SK-N-SH (cell line): ENCODE results near the gene FAT3. TPM values are rescaled to one million over a fixed set of nuclear protein-coding genes. Genes with fewer than 3 reads are reported as not detected.

Source experiments
- CTCF ChIA-PET: fragments of 300-600, 350-600 bp; formaldehyde crosslinking; extraction: SDS; loops from one replicate; lab custom pipeline; 2021; lab: Yijun Ruan, JAX
- POLR2A ChIA-PET: fragments of 350-600 bp; sonication (Branson Sonifier 250); formaldehyde crosslinking; extraction: SDS; loops from one replicate; lab custom pipeline; 2020; ENCODE audit warnings: antibody characterized with exemption, inconsistent platforms; lab: Yijun Ruan, JAX
- DNase-seq: peaks from one replicate; pipeline ENCODE4 v3.0.0; 2012
- H2AFZ ChIP-seq: fragments of 200-600 bp; sonication (generic); 2 replicates; pipeline ENCODE4 v1.8.1; 2016; ENCODE audit warnings: antibody characterized with exemption, mild to moderate bottlenecking, low read depth
- H3F3A ChIP-seq: fragments of 200-600 bp; sonication (generic); replicated peaks from 2 replicates; pipeline ENCODE3; 2016; ENCODE audit warnings: antibody characterized with exemption, mild to moderate bottlenecking; ENCODE audit not compliant: insufficient read depth
- H3K27ac ChIP-seq, 2 experiments: fragments of 200-500 bp in 1 of 2; fragments of 200-600 bp in 1 of 2; sonication (Bioruptor generic) in 1 of 2; sonication (generic), shearing (Covaris generic) in 1 of 2; 2 replicates each; pipeline versions ENCODE4 v1.5.1 to v1.6.1; 2014 to 2016; ENCODE audit warnings: low read depth in 2 of 2, inconsistent platforms in 1 of 2, low read length in 1 of 2, mild to moderate bottlenecking in 1 of 2, mixed read lengths in 1 of 2
- H3K27me3 ChIP-seq: fragments of 200-600 bp; sonication (generic), shearing (Covaris generic); 2 replicates; pipeline ENCODE4 v1.6.1; 2016; ENCODE audit warnings: mixed run types; ENCODE audit not compliant: insufficient read depth
- H3K36me3 ChIP-seq, 2 experiments: fragments of 200-500 bp in 1 of 2; fragments of 200-600 bp in 1 of 2; sonication (Bioruptor generic) in 1 of 2; sonication (generic) in 1 of 2; replicated peaks in 1 of 2; 2 replicates each; pipeline versions ENCODE3 to v1.5.1; 2014 to 2016; ENCODE audit warnings: low read length in 1 of 2, mild to moderate bottlenecking in 1 of 2; ENCODE audit not compliant: insufficient read depth in 2 of 2, control insufficient read depth in 1 of 2
- H3K4me1 ChIP-seq, 2 experiments: fragments of 200-500 bp in 1 of 2; fragments of 200-600 bp in 1 of 2; sonication (Bioruptor generic) in 1 of 2; sonication (generic), shearing (Covaris generic) in 1 of 2; 2 replicates each; pipeline versions ENCODE4 v1.5.1 to v1.6.1; 2014 to 2016; ENCODE audit warnings: low read depth in 1 of 2, low read length in 1 of 2, mixed run types in 1 of 2; ENCODE audit not compliant: insufficient read depth in 2 of 2, control insufficient read depth in 1 of 2
- H3K4me2 ChIP-seq: fragments of 200-600 bp; sonication (generic), shearing (Covaris generic); 2 replicates; pipeline ENCODE4 v1.6.1; 2017; ENCODE audit warnings: mixed run types
- H3K4me3 ChIP-seq, 2 experiments: fragments of 200-500 bp in 1 of 2; fragments of 200-600 bp in 1 of 2; sonication (Bioruptor generic) in 1 of 2; sonication (generic), shearing (Covaris generic) in 1 of 2; 2 replicates each; pipeline versions ENCODE4 v1.5.1 to v1.8.1; 2014 to 2016; ENCODE audit warnings: low read depth in 2 of 2, inconsistent platforms in 1 of 2, low read length in 1 of 2, mild to moderate bottlenecking in 1 of 2, mixed read lengths in 1 of 2, moderate library complexity in 1 of 2
- H3K79me2 ChIP-seq: fragments of 200-600 bp; sonication (generic); 2 replicates; pipeline ENCODE4 v1.8.1; 2017; ENCODE audit warnings: mild to moderate bottlenecking; ENCODE audit not compliant: insufficient read depth
- H3K9ac ChIP-seq: fragments of 200-600 bp; sonication (generic); 2 replicates; pipeline ENCODE4 v1.6.1; 2017; ENCODE audit warnings: mixed run types
- H3K9me2 ChIP-seq: fragments of 200-600 bp; sonication (generic); 2 replicates; pipeline ENCODE4 v1.6.1; 2017; ENCODE audit warnings: mixed run types
- H3K9me3 ChIP-seq: fragments of 200-600 bp; sonication (generic); 2 replicates; pipeline ENCODE4 v1.6.1; 2017; ENCODE audit warnings: mixed run types, mild to moderate bottlenecking, moderate library complexity
- H4K20me1 ChIP-seq: fragments of 200-600 bp; sonication (generic); 2 replicates; pipeline ENCODE4 v1.6.1; 2017; ENCODE audit warnings: mild to moderate bottlenecking, mixed run types; ENCODE audit not compliant: insufficient read depth
- CHD2 ChIP-seq: fragments of 150-350 bp; IDR thresholded peaks from 2 replicates; pipeline ENCODE4 v1.6.1; 2018; ENCODE audit warnings: low read length; ENCODE audit not compliant: partially characterized antibody
- ELF1 ChIP-seq: IDR thresholded peaks from 2 replicates; pipeline ENCODE4 v1.4.0; 2012
- FOSL2 ChIP-seq: IDR thresholded peaks from 2 replicates; pipeline ENCODE4 v1.4.0; 2012; ENCODE audit warnings: low read depth, mild to moderate bottlenecking, moderate library complexity, borderline replicate concordance
- FOXJ3 ChIP-seq: sonication (generic); formaldehyde crosslinking; IDR thresholded peaks from 2 replicates; pipeline ENCODE4 v1.5.1; 2020; ENCODE audit warnings: mild to moderate bottlenecking, missing genetic modification reagents
- FOXM1 ChIP-seq: IDR thresholded peaks from 2 replicates; pipeline ENCODE4 v1.4.0; 2012; ENCODE audit warnings: low read depth, mild to moderate bottlenecking
- GABPA ChIP-seq: IDR thresholded peaks from 2 replicates; pipeline ENCODE4 v1.4.0; 2012; ENCODE audit warnings: low read depth, mild to moderate bottlenecking
- GATA2 ChIP-seq: sonication (generic); formaldehyde crosslinking; IDR thresholded peaks from 2 replicates; pipeline ENCODE4 v1.5.0; 2020; ENCODE audit warnings: mild to moderate bottlenecking, missing genetic modification reagents
- MEF2A ChIP-seq: IDR thresholded peaks from 2 replicates; pipeline ENCODE4 v1.4.0; 2012; ENCODE audit warnings: low read depth, borderline replicate concordance
- NFIC ChIP-seq: IDR thresholded peaks from 2 replicates; pipeline ENCODE4 v1.4.0; 2012; ENCODE audit warnings: borderline replicate concordance
- NRF1 ChIP-seq: IDR thresholded peaks from 2 replicates; pipeline ENCODE4 v1.6.1; 2012; ENCODE audit warnings: low read depth, mild to moderate bottlenecking, low read length
- RAD21 ChIP-seq: IDR thresholded peaks from 2 replicates; pipeline ENCODE4 v1.6.1; 2012; ENCODE audit warnings: mild to moderate bottlenecking, low read length
- RXRA ChIP-seq: IDR thresholded peaks from 2 replicates; pipeline ENCODE4 v1.4.0; 2012; ENCODE audit warnings: low read depth, mild to moderate bottlenecking, borderline replicate concordance
- SIN3A ChIP-seq: IDR thresholded peaks from 2 replicates; pipeline ENCODE4 v1.6.1; 2012; ENCODE audit warnings: low read depth, mild to moderate bottlenecking, low read length, moderate library complexity, borderline replicate concordance
- SMC3 ChIP-seq: IDR thresholded peaks from 2 replicates; pipeline ENCODE4 v1.6.1; 2012; ENCODE audit warnings: low read depth, low read length, improper control_type of control experiment
- TCF12 ChIP-seq: IDR thresholded peaks from 2 replicates; pipeline ENCODE4 v1.4.0; 2012
- YY1 ChIP-seq: IDR thresholded peaks from 2 replicates; pipeline ENCODE4 v1.4.0; 2012; ENCODE audit warnings: low read depth, mild to moderate bottlenecking
- WGBS: methylation state at CpG from one replicate; pipeline ENCODE4 v1.1.6; 2017; ENCODE audit warnings: low lambda C conversion rate; 5-methylcytosine and 5-hydroxymethylcytosine counted together
- polyA plus RNA-seq, 3 experiments: library from polyadenylated mRNA; depleted of rRNA; stranded (reverse); fragments of >200 nt; gene quantifications; 2 replicates each; pipeline ENCODE4 v1.2.3, GENCODE V29; 2012
- TF ChIP-seq, protein P1 (sequence below): fragments of 200-600 bp; sonication (generic); IDR thresholded peaks from 2 replicates; pipeline ENCODE4 v1.6.1; 2017; ENCODE audit warnings: antibody characterized with exemption, mild to moderate bottlenecking, moderate library complexity
- TF ChIP-seq, protein P2 (sequence below): IDR thresholded peaks from 2 replicates; pipeline ENCODE4 v1.4.0; 2012; ENCODE audit warnings: low read depth
- TF ChIP-seq, protein P3 (sequence below): fragments of 150-350 bp; IDR thresholded peaks from 2 replicates; pipeline ENCODE4 v1.6.1; 2017; ENCODE audit warnings: antibody characterized with exemption, low read length, low read depth, borderline replicate concordance
- TF ChIP-seq, protein P4 (sequence below): IDR thresholded peaks from 2 replicates; pipeline ENCODE4 v1.6.1; 2012; ENCODE audit warnings: mild to moderate bottlenecking, low read depth, low read length, moderate library complexity

Gene FAT3
- polyA plus RNA-seq, 1 of the 3 experiments (the other 2 are of a cell fraction) = 0.87 TPM

DNA sequence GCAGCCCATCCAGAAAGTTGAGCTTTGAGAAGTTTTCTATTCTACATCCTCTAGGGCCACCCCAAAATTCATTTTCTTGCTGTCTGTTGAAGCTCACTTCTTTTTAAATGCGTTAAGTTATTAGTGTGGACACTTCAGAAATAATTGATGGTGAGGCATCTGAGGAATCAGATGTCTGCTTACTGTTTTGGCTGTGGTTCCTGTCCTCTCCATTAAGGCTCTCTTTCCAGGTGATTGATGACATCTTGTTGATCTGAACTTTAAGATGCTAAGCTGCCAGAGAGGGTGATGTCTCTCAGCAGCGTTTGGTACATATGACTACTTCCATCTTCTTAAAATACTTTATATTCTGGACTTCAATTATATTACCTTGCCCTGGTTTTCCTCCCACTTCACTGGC lies 45.2 kb downstream of the FAT3 start:
- H3K27ac ChIP-seq = no peak overlapping the region; a peak in 1 of 4 replicates
- H3K4me2 ChIP-seq = no peak overlapping the region
- H2AFZ ChIP-seq = no peak overlapping the region
- H3K36me3 ChIP-seq = no peaks in the 10 kb centered on the region
- H3K79me2 ChIP-seq = no peaks in the 10 kb centered on the region; the same call in 1 of the 2 replicates
- no peak overlapping the region for H3K4me3 ChIP-seq
- no peaks in the 10 kb centered on the region for H3F3A ChIP-seq
- TF ChIP-seq FOXJ3 (CRISPR knock-in tag) = no peak
- no peak for TF ChIP-seq RAD21
- no peak for TF ChIP-seq CHD2
- TF ChIP-seq, protein P1, sequence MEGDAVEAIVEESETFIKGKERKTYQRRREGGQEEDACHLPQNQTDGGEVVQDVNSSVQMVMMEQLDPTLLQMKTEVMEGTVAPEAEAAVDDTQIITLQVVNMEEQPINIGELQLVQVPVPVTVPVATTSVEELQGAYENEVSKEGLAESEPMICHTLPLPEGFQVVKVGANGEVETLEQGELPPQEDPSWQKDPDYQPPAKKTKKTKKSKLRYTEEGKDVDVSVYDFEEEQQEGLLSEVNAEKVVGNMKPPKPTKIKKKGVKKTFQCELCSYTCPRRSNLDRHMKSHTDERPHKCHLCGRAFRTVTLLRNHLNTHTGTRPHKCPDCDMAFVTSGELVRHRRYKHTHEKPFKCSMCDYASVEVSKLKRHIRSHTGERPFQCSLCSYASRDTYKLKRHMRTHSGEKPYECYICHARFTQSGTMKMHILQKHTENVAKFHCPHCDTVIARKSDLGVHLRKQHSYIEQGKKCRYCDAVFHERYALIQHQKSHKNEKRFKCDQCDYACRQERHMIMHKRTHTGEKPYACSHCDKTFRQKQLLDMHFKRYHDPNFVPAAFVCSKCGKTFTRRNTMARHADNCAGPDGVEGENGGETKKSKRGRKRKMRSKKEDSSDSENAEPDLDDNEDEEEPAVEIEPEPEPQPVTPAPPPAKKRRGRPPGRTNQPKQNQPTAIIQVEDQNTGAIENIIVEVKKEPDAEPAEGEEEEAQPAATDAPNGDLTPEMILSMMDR = no peak
- no peak for TF ChIP-seq NFIC
- TF ChIP-seq, protein P2, sequence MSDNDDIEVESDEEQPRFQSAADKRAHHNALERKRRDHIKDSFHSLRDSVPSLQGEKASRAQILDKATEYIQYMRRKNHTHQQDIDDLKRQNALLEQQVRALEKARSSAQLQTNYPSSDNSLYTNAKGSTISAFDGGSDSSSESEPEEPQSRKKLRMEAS = no peak
- TF ChIP-seq FOXM1 = no peak
- no peak for TF ChIP-seq GATA2 (CRISPR knock-in tag)
- TF ChIP-seq, protein P3, sequence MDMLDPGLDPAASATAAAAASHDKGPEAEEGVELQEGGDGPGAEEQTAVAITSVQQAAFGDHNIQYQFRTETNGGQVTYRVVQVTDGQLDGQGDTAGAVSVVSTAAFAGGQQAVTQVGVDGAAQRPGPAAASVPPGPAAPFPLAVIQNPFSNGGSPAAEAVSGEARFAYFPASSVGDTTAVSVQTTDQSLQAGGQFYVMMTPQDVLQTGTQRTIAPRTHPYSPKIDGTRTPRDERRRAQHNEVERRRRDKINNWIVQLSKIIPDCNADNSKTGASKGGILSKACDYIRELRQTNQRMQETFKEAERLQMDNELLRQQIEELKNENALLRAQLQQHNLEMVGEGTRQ = no peak
- no peaks in the 10 kb centered on the region for H3K9me2 ChIP-seq
- no peak for DNase-seq
- no peaks in the 10 kb centered on the region for H3K9me3 ChIP-seq
- H3K27me3 ChIP-seq = no peaks in the 10 kb centered on the region
- H4K20me1 ChIP-seq = no peaks in the 10 kb centered on the region
- H3K9ac ChIP-seq = no peak overlapping the region
- WGBS = 88% methylated on average over 2 of the region's 2 CpGs
- ChIA-PET POLR2A (no interaction called here), CTCF (no interaction called here)
- peaks cover 2 to 14% of the 10 kb centered on the region in 2 experiments; a peak in 3 of 4 replicates for H3K4me1 ChIP-seq

DNA sequence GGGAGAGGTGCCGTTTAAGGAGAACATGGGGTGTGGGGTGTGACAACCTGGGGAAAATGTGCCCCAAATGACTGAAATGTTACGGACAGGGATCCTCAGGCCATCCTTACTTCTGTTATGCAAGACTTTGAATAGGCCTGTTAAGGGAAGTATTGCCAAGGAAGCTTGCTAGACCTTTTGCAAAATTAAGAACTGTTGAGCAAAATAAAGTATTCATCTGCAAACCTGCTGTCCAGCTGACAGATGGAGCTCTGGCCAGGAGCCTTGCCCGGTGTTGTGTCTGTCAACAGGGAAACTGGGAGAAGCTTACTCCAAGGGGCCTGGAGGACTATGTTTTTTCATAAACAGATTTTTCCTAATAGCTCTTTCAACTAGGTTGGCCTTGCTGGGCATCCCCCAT lies 48.0 kb downstream of the FAT3 start:
- Histone ChIP-seq H3K9me3 (no peaks in the 10 kb centered on the region), H3K27me3 (no peaks in the 10 kb centered on the region), H3K27ac (no peak overlapping the region), H4K20me1 (no peaks in the 10 kb centered on the region), H2AFZ (no peak overlapping the region), H3F3A (no peaks in the 10 kb centered on the region), H3K4me2 (no peak overlapping the region), H3K79me2 (no peaks in the 10 kb centered on the region), H3K9ac (no peak overlapping the region), H3K36me3 (no peaks in the 10 kb centered on the region), H3K9me2 (no peaks in the 10 kb centered on the region), H3K4me3 (no peak overlapping the region), H3K4me1 (peaks cover 0 to 14% of the 10 kb centered on the region in 2 experiments; a peak in 2 of 4 replicates)
- WGBS = 93% methylated on average over 3 of the region's 3 CpGs
- ChIA-PET CTCF (interaction anchor here (1.2 to 1.8 kb wide), 5 partner anchors 9 to 18 kb away, joined by 3 to 5 read pairs (median 3); no protein-coding TSS in a partner anchor), POLR2A (no interaction called here)
- DNase-seq = no peak
- TF ChIP-seq, protein P2 = no peak
- TF ChIP-seq GABPA = no peak
- no peak for TF ChIP-seq MEF2A
- TF ChIP-seq NRF1 = no peak
- no peak for TF ChIP-seq GATA2 (CRISPR knock-in tag)
- TF ChIP-seq RXRA = no peak
- TF ChIP-seq, protein P4, sequence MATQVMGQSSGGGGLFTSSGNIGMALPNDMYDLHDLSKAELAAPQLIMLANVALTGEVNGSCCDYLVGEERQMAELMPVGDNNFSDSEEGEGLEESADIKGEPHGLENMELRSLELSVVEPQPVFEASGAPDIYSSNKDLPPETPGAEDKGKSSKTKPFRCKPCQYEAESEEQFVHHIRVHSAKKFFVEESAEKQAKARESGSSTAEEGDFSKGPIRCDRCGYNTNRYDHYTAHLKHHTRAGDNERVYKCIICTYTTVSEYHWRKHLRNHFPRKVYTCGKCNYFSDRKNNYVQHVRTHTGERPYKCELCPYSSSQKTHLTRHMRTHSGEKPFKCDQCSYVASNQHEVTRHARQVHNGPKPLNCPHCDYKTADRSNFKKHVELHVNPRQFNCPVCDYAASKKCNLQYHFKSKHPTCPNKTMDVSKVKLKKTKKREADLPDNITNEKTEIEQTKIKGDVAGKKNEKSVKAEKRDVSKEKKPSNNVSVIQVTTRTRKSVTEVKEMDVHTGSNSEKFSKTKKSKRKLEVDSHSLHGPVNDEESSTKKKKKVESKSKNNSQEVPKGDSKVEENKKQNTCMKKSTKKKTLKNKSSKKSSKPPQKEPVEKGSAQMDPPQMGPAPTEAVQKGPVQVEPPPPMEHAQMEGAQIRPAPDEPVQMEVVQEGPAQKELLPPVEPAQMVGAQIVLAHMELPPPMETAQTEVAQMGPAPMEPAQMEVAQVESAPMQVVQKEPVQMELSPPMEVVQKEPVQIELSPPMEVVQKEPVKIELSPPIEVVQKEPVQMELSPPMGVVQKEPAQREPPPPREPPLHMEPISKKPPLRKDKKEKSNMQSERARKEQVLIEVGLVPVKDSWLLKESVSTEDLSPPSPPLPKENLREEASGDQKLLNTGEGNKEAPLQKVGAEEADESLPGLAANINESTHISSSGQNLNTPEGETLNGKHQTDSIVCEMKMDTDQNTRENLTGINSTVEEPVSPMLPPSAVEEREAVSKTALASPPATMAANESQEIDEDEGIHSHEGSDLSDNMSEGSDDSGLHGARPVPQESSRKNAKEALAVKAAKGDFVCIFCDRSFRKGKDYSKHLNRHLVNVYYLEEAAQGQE = no peak
- TF ChIP-seq SIN3A = no peak
- no peak for TF ChIP-seq NFIC
- TF ChIP-seq YY1 = no peak
- no peak for TF ChIP-seq FOXM1
- no peak for TF ChIP-seq CHD2
- no peak for TF ChIP-seq FOSL2
- TF ChIP-seq ELF1 = no peak
- TF ChIP-seq TCF12 = no peak
- no peak for TF ChIP-seq SMC3
